Stomach (tissue), 9 donors: ENCODE results near the gene ATP5F1D. TPM values are rescaled to one million over a fixed set of nuclear protein-coding genes. Genes with fewer than 3 reads are reported as not detected.
A peak's percentile ranks its signal among the peaks of the same experiment; 100 is the strongest.

Source experiments
- DNase-seq, 2 donors: peaks; one replicate each; pipeline versions ENCODE4 v3.0.0 to v3.0.0-alpha.2; 2013 to 2019
- H3K27ac ChIP-seq, 5 donors: fragments of 200-600 bp in 4 of 5; sonication (generic) in 4 of 5; one replicate each; pipeline ENCODE4 v1.5.1; 2013 to 2019; ENCODE audit warnings: mild to moderate bottlenecking in 1 of 5, moderate library complexity in 1 of 5
- H3K27me3 ChIP-seq, 3 donors: fragments of 200-600 bp; sonication (generic); one replicate each; pipeline ENCODE4 v1.5.1; 2017 to 2019; ENCODE audit warnings: mixed run types in 1 of 3
- H3K36me3 ChIP-seq, 4 donors: fragments of 200-600 bp; sonication (generic); 1 replicate in 3 of 4; 2 replicates in 1 of 4; pipeline ENCODE4 v1.5.1; 2016 to 2019
- H3K4me1 ChIP-seq, 4 donors: fragments of 200-600 bp; sonication (generic); one replicate each; pipeline ENCODE4 v1.5.1; 2016 to 2019
- H3K4me3 ChIP-seq, 4 donors: fragments of 200-600 bp; sonication (generic) in 3 of 4; one replicate each; pipeline ENCODE4 v1.5.1; 2016 to 2019; ENCODE audit warnings: mild to moderate bottlenecking in 1 of 4
- H3K9me3 ChIP-seq, 4 donors: fragments of 200-600 bp; sonication (generic); one replicate each; pipeline ENCODE4 v1.5.1; 2016 to 2019
- CTCF ChIP-seq, 7 experiments: fragments of 450-650 bp in 4 of 7; fragments of 200-600 bp in 3 of 7; sonication (generic) in 3 of 7; IDR thresholded peaks; one replicate each; pipeline ENCODE4 v1.5.1; 2016 to 2019; ENCODE audit warnings: antibody characterized with exemption in 7 of 7, control low read depth in 2 of 7, mild to moderate bottlenecking in 1 of 7
- EP300 ChIP-seq: sonication (generic); formaldehyde crosslinking; IDR thresholded peaks from one replicate; pipeline ENCODE4 v1.6.1; 2017; ENCODE audit warnings: antibody characterized with exemption
- POLR2A ChIP-seq, 4 donors: fragments of 450-650 bp; IDR thresholded peaks; one replicate each; pipeline ENCODE4 v1.6.1; 2016; ENCODE audit warnings: antibody characterized with exemption in 4 of 4, control low read depth in 2 of 4, mild to moderate bottlenecking in 1 of 4, moderate library complexity in 1 of 4
- POLR2AphosphoS5 ChIP-seq, 3 donors: sonication (generic); formaldehyde crosslinking; IDR thresholded peaks; one replicate each; pipeline ENCODE4 v1.6.1; 2016; ENCODE audit warnings: antibody characterized with exemption in 3 of 3
- WGBS, 5 donors: extraction: QIAGEN DNeasy Blood & Tissue Kit in 3 of 5; methylation state at CpG; one replicate each; pipeline versions ENCODE4 v1.1.5 to v1.1.7; 2013 to 2018; 5-methylcytosine and 5-hydroxymethylcytosine counted together
- intact Hi-C: fragments of 100-400 bp; cut with DNase I; formaldehyde crosslinking; loops from one replicate; pipeline ENCODE4 v1.15.1; 2023; ENCODE audit warnings: low total_unique reads
- polyA plus RNA-seq, 3 donors: library from polyadenylated mRNA; stranded (reverse); fragments of 200-250 nt; gene quantifications; one replicate each; pipeline ENCODE4 v1.2.3, GENCODE V29; 2013
- total RNA-seq, 5 donors: library from RNA; depleted of rRNA; stranded (reverse); fragments of >200 nt; gene quantifications; one replicate each; pipeline versions ENCODE4 v1.1.0 to v1.2.3, GENCODE V29; 2014 to 2016
- donor health status: healthy with polysubstance abuse.
- donor health status: Bipolar disorder and iron deficiency.
- donor health status: healthy.

ATP5F1D gene
- total and polyA plus RNA-seq, 8 donors, result 26.4 to 905 (median 272) TPM

- Histone ChIP-seq H3K4me1 (peaks cover 47 to 78% (median 73%) of the 10 kb centered on the region in 4 donors), H3K4me3 (peak overlapping the region; percentile 42 to 66 (median 56)), H3K27ac (peak overlapping the region in 2 of 5 donors; percentile 27 to 100), H3K9me3 (no peaks in the 10 kb centered on the region), H3K36me3 (peaks cover 0 to 6% (median 0%) of the 10 kb centered on the region in 4 donors), H3K27me3 (peaks cover 0 to 33% (median 11%) of the 10 kb centered on the region in 3 donors)
- intact Hi-C loops, result no loop called here
- TF ChIP-seq CTCF (IDR thresholded peaks at IDR 0.05) (no peak), POLR2AphosphoS5 (IDR thresholded peaks at IDR 0.05) (no peak), EP300 (no peak), POLR2A (IDR thresholded peaks at IDR 0.05) (no peak)
- peak in 1 of 2 donors; percentile 78 for DNase-seq
- WGBS, 5 donors, result 0 to 1% (median 1%) methylated on average over 17 to 60 of the region's 60 CpGs
These were observed 4.4 kb upstream of the ATP5F1D start for GRCh38 chr19:1237027-1237659.

GRCh38 chr19:1237754-1238368, 3.7 kb upstream of the ATP5F1D start, which contains the start of gene CBARP:
TSS of gene CBARP (minus strand) at chr19:1238005. CDS start at chr19:1236100, 1,905 bp downstream.
- intact Hi-C loops, result no loop called here
- Histone ChIP-seq H3K27me3 (peaks cover 0 to 33% (median 11%) of the 10 kb centered on the region in 3 donors), H3K4me3 (peak within 1 kb of the TSS; percentile 42 to 66 (median 56)), H3K9me3 (no peaks in the 10 kb centered on the region), H3K36me3 (peaks cover 0 to 6% (median 0%) of the 10 kb centered on the region in 4 donors), H3K27ac (peak within 1 kb of the TSS in 4 of 5 donors; percentile 29 to 100 (median 95)), H3K4me1 (peaks cover 47 to 78% (median 73%) of the 10 kb centered on the region in 4 donors)
- TF ChIP-seq EP300 (no peak), POLR2A (IDR thresholded peaks at IDR 0.05) (no peak), POLR2AphosphoS5 (IDR thresholded peaks at IDR 0.05) (no peak), CTCF (IDR thresholded peaks at IDR 0.05) (no peak)
- DNase-seq, result peak in 1 of 2 donors; percentile 84
- 0 to 3% (median 1%) methylated on average over 12 to 86 of the region's 87 CpGs for WGBS, 5 donors

- intact Hi-C loops, result no loop called here
- Histone ChIP-seq H3K27ac (peak overlapping the region; percentile 7 to 100 (median 90)), H3K27me3 (peaks cover 0 to 33% (median 11%) of the 10 kb centered on the region in 3 donors), H3K36me3 (peaks cover 0 to 6% (median 0%) of the 10 kb centered on the region in 4 donors), H3K9me3 (no peaks in the 10 kb centered on the region), H3K4me3 (peak overlapping the region; percentile 42 to 66 (median 56)), H3K4me1 (peaks cover 47 to 78% (median 73%) of the 10 kb centered on the region in 4 donors)
- TF ChIP-seq CTCF (IDR thresholded peaks at IDR 0.05) (no peak), POLR2A (IDR thresholded peaks at IDR 0.05) (no peak), POLR2AphosphoS5 (IDR thresholded peaks at IDR 0.05) (no peak), EP300 (no peak)
- WGBS, 5 donors, result 57 to 62% (median 61%) methylated on average over 33 to 34 of the region's 34 CpGs
- no peak for DNase-seq
These were observed 2.9 kb upstream of the ATP5F1D start for GRCh38 chr19:1238369-1239303.

GRCh38 chr19:1239420-1239795, 2.1 kb upstream of the ATP5F1D start:
- WGBS, 5 donors, result 71 to 82% (median 75%) methylated on average over 10 to 11 of the region's 11 CpGs
- H3K4me1 ChIP-seq, result peaks cover 54 to 80% (median 77%) of the 10 kb centered on the region in 4 donors
- H3K4me3 ChIP-seq, result no peak overlapping the region
- DNase-seq, result no peak
- H3K27ac ChIP-seq, result peak overlapping the region; percentile 75 to 100 (median 90)
- H3K27me3 ChIP-seq, result peaks cover 0 to 33% (median 11%) of the 10 kb centered on the region in 3 donors
- H3K36me3 ChIP-seq, result peaks cover 0 to 11% (median 0%) of the 10 kb centered on the region in 4 donors
- TF ChIP-seq POLR2A (IDR thresholded peaks at IDR 0.05) (no peak), EP300 (no peak), CTCF (IDR thresholded peaks at IDR 0.05) (no peak), POLR2AphosphoS5 (IDR thresholded peaks at IDR 0.05) (no peak)
- intact Hi-C loops, result no loop called here
- no peaks in the 10 kb centered on the region for H3K9me3 ChIP-seq
